Chondrocyte (in vitro differentiated cells): ENCODE measurements around the gene VAPA. TPM values are rescaled to one million over a fixed set of nuclear protein-coding genes. Genes with fewer than 3 reads are reported as not detected.

Source experiments
- DNase-seq: peaks from one replicate; pipeline ENCODE4 v3.0.0; 2021; ENCODE audit warnings: mixed read lengths, low spot score
- H3K27ac Mint-ChIP-seq: one replicate; pipeline ENCODE4 v1.8.0; 2021; ENCODE audit warnings: mild to moderate bottlenecking, moderate library complexity, mixed read lengths; ENCODE audit not compliant: unreplicated experiment
- H3K27me3 Mint-ChIP-seq: 2 replicates; pipeline ENCODE4 v1.8.0; 2021; ENCODE audit warnings: low read depth, mixed read lengths
- H3K36me3 Mint-ChIP-seq: 2 replicates; pipeline ENCODE4 v1.8.0; 2021; ENCODE audit warnings: low read depth, mixed read lengths
- H3K4me1 Mint-ChIP-seq: 2 replicates; pipeline ENCODE4 v1.8.0; 2021; ENCODE audit warnings: low read depth, mild to moderate bottlenecking, mixed read lengths
- H3K4me3 Mint-ChIP-seq: one replicate; pipeline ENCODE4 v1.8.0; 2021; ENCODE audit warnings: mild to moderate bottlenecking, moderate library complexity, mixed read lengths; ENCODE audit not compliant: unreplicated experiment
- H3K9me3 Mint-ChIP-seq: 2 replicates; pipeline ENCODE4 v1.8.0; 2021; ENCODE audit warnings: low read depth, mixed read lengths
- total RNA-seq: library from RNA; stranded (reverse); gene quantifications from 3 replicates; pipeline ENCODE4 v1.2.1, GENCODE V29; 2021
- TF ChIP-seq, protein P1 (sequence below): fragments of 200-600 bp; sonication (generic); IDR thresholded peaks from 2 replicates; pipeline ENCODE4 v1.5.0; 2021; ENCODE audit warnings: antibody characterized with exemption, mild to moderate bottlenecking, moderate library complexity

The VAPA gene
- total RNA-seq, 1 donor from 2014 or later, result 143 TPM

DNA sequence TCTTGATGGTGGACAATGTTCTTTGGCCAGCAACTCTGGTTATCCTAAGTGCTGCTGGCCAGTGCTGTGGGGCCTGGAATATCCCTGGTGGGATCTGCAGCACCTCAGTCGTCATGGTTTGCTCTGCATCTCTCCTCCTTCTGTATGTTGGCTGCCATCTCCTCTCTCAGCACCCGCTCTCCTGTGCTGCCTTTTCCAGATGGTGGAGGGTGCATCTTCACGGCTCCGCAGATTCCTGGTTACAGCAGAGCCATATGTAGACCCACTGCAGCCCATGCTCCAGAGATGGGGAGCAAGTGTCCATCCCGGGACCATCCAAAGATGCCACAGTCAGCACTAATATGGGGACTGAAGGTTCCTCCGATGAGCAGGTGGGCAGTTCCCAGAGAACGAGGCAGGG lies 90.0 kb downstream of the VAPA start:
- DNase-seq, result no peak
- H3K27ac Mint-ChIP-seq, result no peak overlapping the region
- H3K4me1 Mint-ChIP-seq, result peaks cover 8% of the 10 kb centered on the region
- H3K36me3 Mint-ChIP-seq, result peaks cover 2% of the 10 kb centered on the region
- no peak overlapping the region for H3K4me3 Mint-ChIP-seq
- peaks cover 16% of the 10 kb centered on the region for H3K9me3 Mint-ChIP-seq
- H3K27me3 Mint-ChIP-seq, result no peaks in the 10 kb centered on the region
- TF ChIP-seq, protein P1, sequence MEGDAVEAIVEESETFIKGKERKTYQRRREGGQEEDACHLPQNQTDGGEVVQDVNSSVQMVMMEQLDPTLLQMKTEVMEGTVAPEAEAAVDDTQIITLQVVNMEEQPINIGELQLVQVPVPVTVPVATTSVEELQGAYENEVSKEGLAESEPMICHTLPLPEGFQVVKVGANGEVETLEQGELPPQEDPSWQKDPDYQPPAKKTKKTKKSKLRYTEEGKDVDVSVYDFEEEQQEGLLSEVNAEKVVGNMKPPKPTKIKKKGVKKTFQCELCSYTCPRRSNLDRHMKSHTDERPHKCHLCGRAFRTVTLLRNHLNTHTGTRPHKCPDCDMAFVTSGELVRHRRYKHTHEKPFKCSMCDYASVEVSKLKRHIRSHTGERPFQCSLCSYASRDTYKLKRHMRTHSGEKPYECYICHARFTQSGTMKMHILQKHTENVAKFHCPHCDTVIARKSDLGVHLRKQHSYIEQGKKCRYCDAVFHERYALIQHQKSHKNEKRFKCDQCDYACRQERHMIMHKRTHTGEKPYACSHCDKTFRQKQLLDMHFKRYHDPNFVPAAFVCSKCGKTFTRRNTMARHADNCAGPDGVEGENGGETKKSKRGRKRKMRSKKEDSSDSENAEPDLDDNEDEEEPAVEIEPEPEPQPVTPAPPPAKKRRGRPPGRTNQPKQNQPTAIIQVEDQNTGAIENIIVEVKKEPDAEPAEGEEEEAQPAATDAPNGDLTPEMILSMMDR, result no peak

DNA sequence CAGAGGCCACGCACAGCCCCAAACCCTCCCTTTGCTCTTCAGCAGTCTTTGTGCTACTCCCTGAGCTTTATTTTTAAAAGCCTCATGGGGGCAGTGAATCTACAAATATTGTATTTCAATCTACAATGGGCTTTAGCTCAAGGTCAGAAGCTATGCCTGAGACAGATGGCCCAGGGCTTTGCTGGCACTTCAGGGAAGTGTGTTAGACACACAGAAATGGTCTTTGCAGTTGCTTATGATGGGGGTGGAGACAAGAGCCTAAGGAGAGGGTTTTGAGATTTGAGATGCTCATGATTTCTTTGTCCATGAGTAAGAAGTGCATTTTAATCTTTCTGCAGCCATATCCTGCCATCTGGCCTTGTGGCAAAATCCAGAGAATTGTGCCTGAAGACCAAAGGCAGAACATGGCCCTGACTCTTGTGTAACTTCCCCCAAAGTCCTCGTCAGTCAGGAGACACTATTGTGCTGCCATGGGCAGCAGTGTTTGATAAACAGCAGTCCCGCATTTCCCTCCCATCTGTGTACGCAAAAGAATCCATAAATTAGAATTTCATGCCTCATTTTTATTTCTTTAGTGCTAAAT lies 92.6 kb downstream of the VAPA start:
- H3K9me3 Mint-ChIP-seq, result no peaks in the 10 kb centered on the region
- H3K4me1 Mint-ChIP-seq, result peaks cover 29% of the 10 kb centered on the region
- no peak overlapping the region for H3K4me3 Mint-ChIP-seq
- H3K36me3 Mint-ChIP-seq, result no peaks in the 10 kb centered on the region
- TF ChIP-seq, protein P1, result peak; percentile 77
- H3K27me3 Mint-ChIP-seq, result no peaks in the 10 kb centered on the region
- no peak overlapping the region for H3K27ac Mint-ChIP-seq
- no peak for DNase-seq

DNA sequence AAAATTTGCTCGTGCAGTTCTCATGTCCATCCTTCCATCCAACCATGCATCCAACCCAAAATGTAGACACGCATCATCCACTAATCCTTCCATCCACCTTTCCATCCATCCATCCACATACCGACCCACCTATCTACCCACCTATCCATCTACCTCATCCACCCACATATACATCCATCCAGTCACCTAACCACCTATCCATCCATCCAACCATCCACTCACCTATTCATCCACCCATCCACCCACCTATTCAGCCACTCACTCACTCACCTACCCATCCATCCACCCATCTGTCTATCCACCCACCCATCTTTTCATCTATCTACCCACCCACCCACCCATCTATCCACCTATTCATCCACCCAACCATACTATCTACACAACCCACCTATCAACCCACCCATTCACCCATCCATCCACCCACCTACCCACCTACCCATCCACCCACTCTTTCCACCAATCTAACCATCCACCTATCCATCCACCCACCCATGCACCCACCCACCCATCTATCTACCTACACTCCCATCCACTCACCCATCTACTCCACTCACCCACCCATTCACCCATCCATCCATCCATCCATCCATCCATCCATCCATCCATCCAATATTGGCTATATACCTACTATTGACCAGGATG lies 94.3 kb downstream of the VAPA start:
- DNase-seq, result no peak
- Mint-ChIP-seq H3K27me3 (no peaks in the 10 kb centered on the region), H3K9me3 (no peaks in the 10 kb centered on the region), H3K4me3 (no peak overlapping the region), H3K27ac (no peak overlapping the region), H3K36me3 (no peaks in the 10 kb centered on the region), H3K4me1 (peaks cover 34% of the 10 kb centered on the region)
- TF ChIP-seq, protein P1, result no peak

Other genes with a start within 250 kb of the VAPA start
- 82.4 to 89.6 TPM (median 87.7 TPM) in 3 replicates for gene RAB31, start 205.7 kb upstream of the VAPA start, total RNA-seq
- gene TXNDC2, start 28.0 kb upstream of the VAPA start, total RNA-seq, result 0.17 to 0.41 TPM (median 0.28 TPM) in 3 replicates